ENCODE measurements around the gene COX4I2. TPM values are rescaled to one million over a fixed set of nuclear protein-coding genes. Genes with fewer than 3 reads are reported as not detected.
"Not testable (repeated sequence)": the region's sequence is repeated elsewhere in the genome, so short reads cannot be mapped to it uniquely, and the experiment has no call there.

Gene COX4I2
- total and polyA plus RNA-seq, 8 donors, result 0.28 to 7.8 (median 0.79) TPM; not detected in 1

GRCh38 chr20:31607640-31608250, 30.0 kb upstream of the COX4I2 start:
- intact Hi-C loops (cut with DNase I), result loop anchor here in 1 of 3 donors (5.0 kb wide), 1 partner anchor 35 kb away; no protein-coding TSS in a partner anchor
- H3K9me3 ChIP-seq, result no peaks in the 10 kb centered on the region
- peak overlapping the region in 1 of 4 donors; percentile 75 for H3K4me3 ChIP-seq
- peak overlapping the region; percentile 24 to 78 (median 58) for H3K27ac ChIP-seq
- no peaks in the 10 kb centered on the region for H3K36me3 ChIP-seq
- TF ChIP-seq, protein P1, sequence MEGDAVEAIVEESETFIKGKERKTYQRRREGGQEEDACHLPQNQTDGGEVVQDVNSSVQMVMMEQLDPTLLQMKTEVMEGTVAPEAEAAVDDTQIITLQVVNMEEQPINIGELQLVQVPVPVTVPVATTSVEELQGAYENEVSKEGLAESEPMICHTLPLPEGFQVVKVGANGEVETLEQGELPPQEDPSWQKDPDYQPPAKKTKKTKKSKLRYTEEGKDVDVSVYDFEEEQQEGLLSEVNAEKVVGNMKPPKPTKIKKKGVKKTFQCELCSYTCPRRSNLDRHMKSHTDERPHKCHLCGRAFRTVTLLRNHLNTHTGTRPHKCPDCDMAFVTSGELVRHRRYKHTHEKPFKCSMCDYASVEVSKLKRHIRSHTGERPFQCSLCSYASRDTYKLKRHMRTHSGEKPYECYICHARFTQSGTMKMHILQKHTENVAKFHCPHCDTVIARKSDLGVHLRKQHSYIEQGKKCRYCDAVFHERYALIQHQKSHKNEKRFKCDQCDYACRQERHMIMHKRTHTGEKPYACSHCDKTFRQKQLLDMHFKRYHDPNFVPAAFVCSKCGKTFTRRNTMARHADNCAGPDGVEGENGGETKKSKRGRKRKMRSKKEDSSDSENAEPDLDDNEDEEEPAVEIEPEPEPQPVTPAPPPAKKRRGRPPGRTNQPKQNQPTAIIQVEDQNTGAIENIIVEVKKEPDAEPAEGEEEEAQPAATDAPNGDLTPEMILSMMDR (IDR thresholded peaks at IDR 0.05), result no peak
- ATAC-seq, result no peak
- peaks cover 3 to 34% (median 4%) of the 10 kb centered on the region in 3 donors for H3K4me1 ChIP-seq
- WGBS, 2 donors, result 51 to 58% methylated on average over 9 of the region's 9 CpGs
- no peak for FAIRE-seq
- DNase-seq, result no peak
- H3K27me3 ChIP-seq, result no peaks in the 10 kb centered on the region

DNA sequence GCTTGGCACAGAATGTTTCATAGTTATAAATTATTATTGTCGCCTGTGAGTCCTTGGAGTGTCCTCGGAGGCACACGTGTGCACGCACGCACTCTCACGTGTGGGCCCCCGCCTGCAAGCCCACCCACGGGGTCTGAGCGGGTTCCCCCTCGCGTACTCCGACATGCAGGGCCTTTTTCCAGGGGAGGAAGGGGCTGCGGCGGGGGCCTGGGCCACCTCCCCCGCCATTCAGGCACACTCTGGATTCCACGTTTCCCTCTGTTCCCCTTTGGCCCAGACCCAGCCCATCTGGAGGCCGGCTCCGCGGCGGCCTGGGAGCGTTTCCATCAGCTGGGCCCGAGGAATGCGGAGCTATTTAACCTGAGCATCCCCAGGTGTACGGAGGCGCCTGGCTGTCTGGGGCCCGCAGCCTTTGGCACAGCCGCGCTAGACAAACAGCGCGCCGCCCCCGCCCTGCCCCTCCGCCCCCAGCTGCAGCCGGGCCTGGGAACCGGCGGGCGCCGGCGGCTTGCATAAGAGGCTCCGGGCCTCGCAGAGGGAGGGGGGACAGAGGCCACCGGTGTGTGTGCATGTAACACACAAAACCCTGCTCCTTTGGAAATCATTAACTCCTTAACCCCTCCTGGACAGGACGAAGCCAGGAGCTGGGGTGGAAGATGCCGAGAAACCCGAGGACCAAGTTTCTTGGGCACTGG, 29.3 kb upstream of the COX4I2 start:
- FAIRE-seq (no peak), DNase-seq (peak; percentile 71 to 86 (median 75)), ATAC-seq (peak; percentile 4 to 35 (median 16))
- Histone ChIP-seq H3K27ac (peak overlapping the region; percentile 24 to 78 (median 58)), H3K4me1 (peaks cover 3 to 34% (median 4%) of the 10 kb centered on the region in 3 donors), H3K9me3 (no peaks in the 10 kb centered on the region), H3K36me3 (no peaks in the 10 kb centered on the region), H3K27me3 (no peaks in the 10 kb centered on the region), H3K4me3 (peak overlapping the region in 1 of 4 donors; percentile 21)
- TF ChIP-seq, protein P1 (IDR thresholded peaks at IDR 0.05), result no peak
- WGBS, 2 donors, result 19 to 21% methylated on average over 37 to 45 of the region's 45 CpGs
- intact Hi-C loops (cut with DNase I), result loop anchor here in 1 of 3 donors (5.0 kb wide), 1 partner anchor 36 kb away; no protein-coding TSS in a partner anchor

DNA sequence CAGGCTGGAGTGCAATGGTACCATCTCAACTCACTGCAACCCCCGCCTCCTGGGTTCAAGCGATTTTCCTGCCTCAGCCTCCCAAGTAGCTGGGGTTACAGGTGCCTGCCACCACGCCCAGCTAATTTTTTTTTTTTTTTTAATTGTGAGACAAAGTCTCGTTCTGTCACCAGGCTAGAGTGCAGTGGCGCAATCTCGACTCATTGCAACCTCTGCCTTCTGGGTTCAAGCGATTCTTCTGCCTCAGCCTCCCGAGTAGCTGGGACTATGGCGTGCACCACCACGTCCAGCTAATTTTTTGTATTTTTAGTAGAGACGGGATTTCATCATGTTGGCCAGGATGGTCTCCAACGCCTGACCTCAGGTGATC, 25.5 kb upstream of the COX4I2 start:
- peaks cover 0 to 28% (median 0%) of the 10 kb centered on the region in 3 donors for H3K4me1 ChIP-seq
- not testable (repeated sequence) for ATAC-seq, DNase-seq, FAIRE-seq, H3K27ac ChIP-seq, H3K4me3 ChIP-seq, H3K36me3 ChIP-seq, H3K9me3 ChIP-seq, H3K27me3 ChIP-seq
- WGBS, 2 donors, result 66 to 81% methylated on average over 12 of the region's 12 CpGs
- intact Hi-C loops (cut with DNase I), result loop anchor here (5.0 to 10.0 kb wide), 3 partner anchors 45 to 57 kb away; no protein-coding TSS in a partner anchor

DNA sequence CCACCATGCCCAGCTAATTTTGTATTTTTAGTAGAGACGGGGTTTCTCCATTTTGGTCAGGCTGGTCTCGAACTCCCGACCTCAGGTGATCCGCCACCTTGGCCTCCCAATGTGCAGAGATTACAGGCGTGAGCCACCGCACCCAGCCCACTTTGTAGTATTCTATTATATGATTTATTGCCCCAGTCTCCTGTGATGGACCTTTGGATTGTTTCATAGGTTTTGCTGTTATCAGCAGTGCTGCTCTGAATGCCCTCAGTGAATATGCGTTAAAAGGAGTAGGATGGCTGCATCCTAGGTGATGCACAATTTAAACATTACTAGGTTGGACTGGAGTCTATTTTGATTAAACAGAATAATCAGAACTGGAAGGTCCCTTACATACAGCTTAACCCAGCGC, 22.3 kb upstream of the COX4I2 start:
- ATAC-seq (no peak), FAIRE-seq (no peak), DNase-seq (no peak)
- Histone ChIP-seq H3K27me3 (no peaks in the 10 kb centered on the region), H3K4me1 (peaks cover 0 to 10% (median 0%) of the 10 kb centered on the region in 3 donors), H3K27ac (no peak overlapping the region), H3K9me3 (no peaks in the 10 kb centered on the region), H3K4me3 (no peak overlapping the region), H3K36me3 (no peaks in the 10 kb centered on the region)
- intact Hi-C loops (cut with DNase I), result loop anchor here in 1 of 3 donors (10.0 kb wide), 1 partner anchor 61 kb away; no protein-coding TSS in a partner anchor
- WGBS, 2 donors, result 83 to 87% methylated on average over 8 of the region's 8 CpGs
- TF ChIP-seq, protein P1 (IDR thresholded peaks at IDR 0.05), result no peak

GRCh38 chr20:31617432-31618104, 20.1 kb upstream of the COX4I2 start:
- WGBS, 2 donors, result 84 to 86% methylated on average over 6 of the region's 6 CpGs
- no peak overlapping the region for H3K27ac ChIP-seq
- intact Hi-C loops (cut with DNase I), result loop anchor here in 1 of 3 donors (10.0 kb wide), 1 partner anchor 63 kb away; no protein-coding TSS in a partner anchor

More at GRCh38 chr20:31617432-31618104, 20.1 kb upstream of the COX4I2 start:
- TF ChIP-seq, protein P1 (IDR thresholded peaks at IDR 0.05), result no peak
- Histone ChIP-seq H3K27me3 (no peaks in the 10 kb centered on the region), H3K36me3 (no peaks in the 10 kb centered on the region), H3K9me3 (no peaks in the 10 kb centered on the region), H3K4me1 (peaks cover 0 to 4% (median 0%) of the 10 kb centered on the region in 3 donors), H3K4me3 (no peak overlapping the region)
- no peak for FAIRE-seq
- no peak for DNase-seq
- no peak for ATAC-seq
